SK-N-SH treated with all-trans-retinoic acid at 6 μM for 48 hours (cell line): ENCODE data around the gene UROC1.
A peak's percentile ranks its signal among the peaks of the same experiment; 100 is the strongest.

Experiments
- ATAC-seq: fragments of 200-7000 bp; cut with Tn5 transposase; 3 replicates; pipeline ENCODE4 v1.9.1; 2020; ENCODE audit warnings: mild to moderate bottlenecking, moderate library complexity
- ARNTL ChIP-seq: fragments of 450-650 bp; formaldehyde crosslinking; IDR thresholded peaks from 2 replicates; pipeline ENCODE4 v1.5.0; 2020; ENCODE audit warnings: low read depth, mild to moderate bottlenecking, moderate library complexity, borderline replicate concordance
- BACH2 ChIP-seq: fragments of 250-450 bp; sonication (Bioruptor Pico); IDR thresholded peaks from 2 replicates; pipeline ENCODE4 v1.9.0; 2021; ENCODE audit warnings: mild to moderate bottlenecking, borderline replicate concordance
- CSDC2 ChIP-seq: fragments of 250-450 bp; sonication (Bioruptor Pico); IDR thresholded peaks from 2 replicates; pipeline ENCODE4 v1.5.0; 2020; ENCODE audit warnings: mild to moderate bottlenecking, moderate library complexity
- ESRRG ChIP-seq: fragments of 250-450 bp; sonication (Bioruptor Pico); IDR thresholded peaks from 2 replicates; pipeline ENCODE4 v1.6.1; 2021; ENCODE audit warnings: mild to moderate bottlenecking
- GLIS3 ChIP-seq: fragments of 250-450 bp; sonication (Bioruptor Pico); IDR thresholded peaks from 2 replicates; pipeline ENCODE4 v1.5.0; 2020; ENCODE audit warnings: mild to moderate bottlenecking, moderate library complexity
- ISL1 ChIP-seq: fragments of 250-450 bp; sonication (Bioruptor Pico); IDR thresholded peaks from 2 replicates; pipeline ENCODE4 v2.1.2; 2022; ENCODE audit warnings: mild to moderate bottlenecking, moderate library complexity
- OSR1 ChIP-seq: fragments of 250-450 bp; sonication (Bioruptor Pico); IDR thresholded peaks from 2 replicates; pipeline ENCODE4 v1.8.0; 2022; ENCODE audit warnings: moderate library complexity, mild to moderate bottlenecking, inconsistent platforms
- PPARA ChIP-seq: fragments of 250-450 bp; sonication (Bioruptor Pico); IDR thresholded peaks from 2 replicates; pipeline ENCODE4 v1.5.0; 2020; ENCODE audit warnings: mild to moderate bottlenecking, borderline replicate concordance
- RARB ChIP-seq: fragments of 250-450 bp; sonication (Bioruptor Pico); IDR thresholded peaks from 2 replicates; pipeline ENCODE4 v1.8.0; 2021; ENCODE audit warnings: mild to moderate bottlenecking, moderate library complexity
- TCF4 ChIP-seq: fragments of 250-450 bp; sonication (Bioruptor Pico); IDR thresholded peaks from 2 replicates; pipeline ENCODE4 v1.8.0; 2021; ENCODE audit warnings: mild to moderate bottlenecking, moderate library complexity, borderline replicate concordance
- TOX ChIP-seq: fragments of 250-450 bp; sonication (Bioruptor Pico); IDR thresholded peaks from 2 replicates; pipeline ENCODE4 v1.8.0; 2021; ENCODE audit warnings: mild to moderate bottlenecking, moderate library complexity, borderline replicate concordance
- ZC3H10 ChIP-seq: fragments of 250-450 bp; sonication (Bioruptor Pico); IDR thresholded peaks from 2 replicates; pipeline ENCODE4 v1.5.1; 2021; ENCODE audit warnings: mild to moderate bottlenecking, moderate library complexity
- ZFP3 ChIP-seq: fragments of 250-450 bp; sonication (Bioruptor Pico); IDR thresholded peaks from 2 replicates; pipeline ENCODE4 v1.5.0; 2020; ENCODE audit warnings: mild to moderate bottlenecking, moderate library complexity
- ZFP30 ChIP-seq: fragments of 450-650 bp; formaldehyde crosslinking; IDR thresholded peaks from 2 replicates; pipeline ENCODE4 v1.5.0; 2022; ENCODE audit warnings: mild to moderate bottlenecking, moderate library complexity
- ZNF565 ChIP-seq: fragments of 450-650 bp; formaldehyde crosslinking; conservative IDR thresholded peaks from 2 replicates; pipeline ENCODE4 v1.5.0; 2020; ENCODE audit warnings: low read depth, mild to moderate bottlenecking, moderate library complexity
- ZNF70 ChIP-seq: fragments of 450-650 bp; formaldehyde crosslinking; IDR thresholded peaks from 2 replicates; pipeline ENCODE4 v1.5.0; 2020; ENCODE audit warnings: mild to moderate bottlenecking, moderate library complexity
- ZNF8 ChIP-seq: fragments of 450-650 bp; formaldehyde crosslinking; IDR thresholded peaks from 2 replicates; pipeline ENCODE4 v1.5.0; 2020; ENCODE audit warnings: mild to moderate bottlenecking, moderate library complexity
- TF ChIP-seq, protein P1 (sequence below): fragments of 250-450 bp; sonication (Bioruptor Pico); IDR thresholded peaks from 2 replicates; pipeline ENCODE4 v1.5.0; 2020; ENCODE audit warnings: mild to moderate bottlenecking, moderate library complexity
- TF ChIP-seq, protein P2 (sequence below): fragments of 250-450 bp; sonication (Bioruptor Pico); IDR thresholded peaks from 2 replicates; pipeline ENCODE4 v1.5.1; 2020; ENCODE audit warnings: low read depth, mild to moderate bottlenecking, moderate library complexity
- TF ChIP-seq, protein P3 (sequence below): fragments of 250-450 bp; sonication (Bioruptor Pico); IDR thresholded peaks from 2 replicates; pipeline ENCODE4 v1.5.1; 2021; ENCODE audit warnings: mild to moderate bottlenecking, moderate library complexity
- TF ChIP-seq, protein P4 (sequence below): fragments of 250-450 bp; sonication (Bioruptor Pico); IDR thresholded peaks from 2 replicates; pipeline ENCODE4 v1.8.0; 2021; ENCODE audit warnings: low read depth, mild to moderate bottlenecking, moderate library complexity, borderline replicate concordance

UROC1 gene

DNA sequence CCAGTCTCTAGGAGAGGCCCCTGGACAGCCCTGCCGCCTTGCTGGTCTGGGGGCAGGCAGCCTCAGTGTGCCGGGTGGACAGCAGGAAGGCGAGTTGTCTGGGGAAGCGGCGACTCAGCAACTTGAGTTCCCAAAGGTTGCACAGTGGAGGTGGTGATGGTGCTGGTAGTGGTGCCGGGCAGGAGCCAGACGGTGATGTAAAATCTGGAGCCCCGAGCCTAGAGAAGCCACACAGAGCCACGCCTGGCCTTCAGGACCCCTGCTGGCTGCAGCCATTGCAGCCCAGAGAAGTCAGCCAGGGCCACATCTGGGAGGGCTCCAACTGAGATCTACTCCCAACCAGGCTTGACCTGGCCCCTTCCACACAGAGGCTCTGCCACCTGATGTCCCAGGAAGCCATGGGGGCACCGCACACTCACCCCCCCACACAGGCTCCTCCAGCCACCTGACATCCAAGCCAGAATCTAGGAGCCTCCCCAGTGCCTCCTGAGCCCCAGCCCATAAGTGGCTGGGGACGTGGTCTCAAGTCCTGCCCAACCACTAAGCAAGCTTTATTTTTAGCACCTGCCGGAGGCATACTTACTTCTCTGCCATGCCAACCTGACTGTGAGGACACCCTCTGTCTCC lies 32.4 kb upstream of the UROC1 start:
- ATAC-seq = no peak

DNA sequence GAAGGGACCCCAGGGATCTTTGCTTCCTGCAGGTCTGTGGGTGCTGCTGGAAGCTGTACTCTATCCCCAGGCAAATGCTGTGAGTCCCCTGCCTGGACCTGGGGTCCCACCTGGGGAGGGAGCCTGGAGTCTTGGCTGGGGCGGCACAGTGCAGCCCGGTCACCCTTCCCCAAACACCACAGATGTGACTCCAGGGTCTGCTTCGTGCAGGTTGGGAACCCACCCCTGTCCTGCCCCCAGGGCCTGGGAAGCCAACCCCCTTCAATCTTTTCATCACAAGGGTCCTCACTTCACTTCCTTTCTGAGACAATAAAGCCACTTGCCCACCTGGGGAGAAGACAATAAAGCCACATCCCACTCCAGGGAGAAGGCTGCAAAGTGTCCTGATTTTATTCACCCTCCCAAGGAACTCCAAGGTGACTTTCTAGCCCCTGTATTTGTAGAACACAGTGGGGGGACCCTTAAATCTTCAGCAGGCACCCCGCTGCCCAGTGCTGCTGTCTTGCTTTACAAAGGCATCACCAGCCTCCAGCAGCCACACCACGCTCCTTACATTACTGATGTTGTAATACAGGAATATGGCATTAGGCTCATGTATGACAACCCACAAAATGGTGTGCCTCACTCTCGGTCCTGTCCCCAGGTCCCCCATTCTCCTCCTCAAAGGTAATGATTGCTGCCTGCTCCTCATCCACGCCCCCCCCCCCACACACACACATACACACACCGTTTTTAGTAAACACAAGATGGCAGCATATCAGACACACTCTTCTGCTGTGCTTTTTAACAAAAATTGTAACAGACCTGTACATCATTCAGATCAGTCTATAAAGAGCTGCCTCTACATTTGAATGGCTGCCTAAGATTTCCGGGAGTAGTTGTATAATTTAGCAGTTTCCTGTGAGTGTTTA lies 31.2 kb upstream of the UROC1 start:
- TF ChIP-seq BACH2 (no peak), ZFP3 (CRISPR knock-in tag) (no peak), ZNF565 (CRISPR knock-in tag) (no peak), ZC3H10 (CRISPR knock-in tag) (no peak), OSR1 (CRISPR knock-in tag) (no peak), TCF4 (CRISPR knock-in tag) (no peak), GLIS3 (CRISPR knock-in tag) (no peak), TOX (CRISPR knock-in tag) (no peak), ZNF70 (CRISPR knock-in tag) (no peak), ISL1 (CRISPR knock-in tag) (no peak)
- TF ChIP-seq, protein P1, sequence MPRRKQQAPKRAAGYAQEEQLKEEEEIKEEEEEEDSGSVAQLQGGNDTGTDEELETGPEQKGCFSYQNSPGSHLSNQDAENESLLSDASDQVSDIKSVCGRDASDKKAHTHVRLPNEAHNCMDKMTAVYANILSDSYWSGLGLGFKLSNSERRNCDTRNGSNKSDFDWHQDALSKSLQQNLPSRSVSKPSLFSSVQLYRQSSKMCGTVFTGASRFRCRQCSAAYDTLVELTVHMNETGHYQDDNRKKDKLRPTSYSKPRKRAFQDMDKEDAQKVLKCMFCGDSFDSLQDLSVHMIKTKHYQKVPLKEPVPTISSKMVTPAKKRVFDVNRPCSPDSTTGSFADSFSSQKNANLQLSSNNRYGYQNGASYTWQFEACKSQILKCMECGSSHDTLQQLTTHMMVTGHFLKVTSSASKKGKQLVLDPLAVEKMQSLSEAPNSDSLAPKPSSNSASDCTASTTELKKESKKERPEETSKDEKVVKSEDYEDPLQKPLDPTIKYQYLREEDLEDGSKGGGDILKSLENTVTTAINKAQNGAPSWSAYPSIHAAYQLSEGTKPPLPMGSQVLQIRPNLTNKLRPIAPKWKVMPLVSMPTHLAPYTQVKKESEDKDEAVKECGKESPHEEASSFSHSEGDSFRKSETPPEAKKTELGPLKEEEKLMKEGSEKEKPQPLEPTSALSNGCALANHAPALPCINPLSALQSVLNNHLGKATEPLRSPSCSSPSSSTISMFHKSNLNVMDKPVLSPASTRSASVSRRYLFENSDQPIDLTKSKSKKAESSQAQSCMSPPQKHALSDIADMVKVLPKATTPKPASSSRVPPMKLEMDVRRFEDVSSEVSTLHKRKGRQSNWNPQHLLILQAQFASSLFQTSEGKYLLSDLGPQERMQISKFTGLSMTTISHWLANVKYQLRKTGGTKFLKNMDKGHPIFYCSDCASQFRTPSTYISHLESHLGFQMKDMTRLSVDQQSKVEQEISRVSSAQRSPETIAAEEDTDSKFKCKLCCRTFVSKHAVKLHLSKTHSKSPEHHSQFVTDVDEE = no peak
- peak; percentile 53 for ATAC-seq

More for the DNA sequence above, 32.4 kb upstream of the UROC1 start:
- TF ChIP-seq ARNTL (CRISPR knock-in tag) (no peak), CSDC2 (CRISPR knock-in tag) (no peak), TOX (CRISPR knock-in tag) (no peak), ZNF565 (CRISPR knock-in tag) (no peak), ESRRG (CRISPR knock-in tag) (no peak), TCF4 (CRISPR knock-in tag) (no peak), ZFP30 (no peak)
- TF ChIP-seq, protein P2, sequence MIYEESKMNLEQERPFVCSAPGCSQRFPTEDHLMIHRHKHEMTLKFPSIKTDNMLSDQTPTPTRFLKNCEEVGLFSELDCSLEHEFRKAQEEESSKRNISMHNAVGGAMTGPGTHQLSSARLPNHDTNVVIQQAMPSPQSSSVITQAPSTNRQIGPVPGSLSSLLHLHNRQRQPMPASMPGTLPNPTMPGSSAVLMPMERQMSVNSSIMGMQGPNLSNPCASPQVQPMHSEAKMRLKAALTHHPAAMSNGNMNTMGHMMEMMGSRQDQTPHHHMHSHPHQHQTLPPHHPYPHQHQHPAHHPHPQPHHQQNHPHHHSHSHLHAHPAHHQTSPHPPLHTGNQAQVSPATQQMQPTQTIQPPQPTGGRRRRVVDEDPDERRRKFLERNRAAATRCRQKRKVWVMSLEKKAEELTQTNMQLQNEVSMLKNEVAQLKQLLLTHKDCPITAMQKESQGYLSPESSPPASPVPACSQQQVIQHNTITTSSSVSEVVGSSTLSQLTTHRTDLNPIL = no peak

DNA sequence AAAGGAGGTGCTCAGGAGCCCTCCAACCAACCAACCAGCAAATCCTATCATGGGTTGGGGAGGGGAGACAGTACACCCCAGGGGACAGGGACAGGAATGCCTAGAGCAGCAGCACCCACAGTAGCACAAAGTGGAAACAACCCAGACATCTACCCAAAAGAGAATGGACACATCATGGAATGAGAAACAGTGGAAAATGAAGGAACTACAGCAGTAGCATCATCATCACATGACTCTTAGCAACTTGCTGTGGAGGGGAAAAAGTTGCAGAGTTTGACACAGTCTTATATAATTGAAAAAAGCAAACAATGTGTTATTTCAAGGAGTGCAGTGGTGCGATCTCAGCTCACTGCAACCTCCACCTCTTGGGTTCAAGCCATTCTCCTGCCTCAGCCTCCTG lies 30.1 kb upstream of the UROC1 start:
- no peak for TF ChIP-seq RARB (CRISPR knock-in tag)
- no peak for ATAC-seq

DNA sequence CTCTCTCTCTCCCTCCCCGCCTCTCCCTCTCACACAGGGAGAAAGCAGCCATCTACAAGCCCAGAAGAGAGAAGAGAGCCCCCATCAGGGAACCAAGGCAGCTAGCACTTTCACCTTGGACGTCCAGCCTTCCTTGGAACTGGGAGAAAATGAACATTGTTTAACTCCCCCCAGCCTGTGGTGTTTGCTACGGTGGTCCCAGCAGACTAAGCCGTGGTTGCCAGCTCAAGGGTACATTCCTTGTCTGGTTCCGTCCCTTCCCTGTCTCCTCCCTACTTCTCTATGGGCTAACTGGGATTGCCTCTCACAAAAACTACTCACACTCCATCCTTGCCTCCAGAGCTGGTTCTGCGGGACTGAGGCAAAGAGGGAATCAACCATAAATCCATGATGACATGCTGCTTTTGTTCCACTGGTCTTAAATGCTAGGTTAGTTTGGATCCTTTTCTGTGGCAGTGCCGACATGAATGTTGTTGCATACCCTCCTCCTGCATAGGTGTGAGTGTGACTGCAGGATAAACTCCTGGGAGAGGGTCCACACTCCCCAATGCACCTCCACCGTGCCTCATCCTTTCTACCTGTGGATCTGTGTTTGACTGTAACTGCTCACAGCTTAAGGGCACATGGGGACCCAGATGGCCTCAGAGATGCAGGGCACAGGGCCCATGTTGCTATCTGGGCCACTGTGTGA lies 29.1 kb upstream of the UROC1 start:
- ATAC-seq = no peak
- no peak for TF ChIP-seq RARB (CRISPR knock-in tag)
- TF ChIP-seq ZC3H10 (CRISPR knock-in tag) = no peak
- TF ChIP-seq BACH2 = no peak
- no peak for TF ChIP-seq ZFP30
- no peak for TF ChIP-seq ZNF70 (CRISPR knock-in tag)
- TF ChIP-seq PPARA (CRISPR knock-in tag) = no peak
- TF ChIP-seq ZFP3 (CRISPR knock-in tag) = no peak
- TF ChIP-seq OSR1 (CRISPR knock-in tag) = no peak
- TF ChIP-seq, protein P2 = no peak
- TF ChIP-seq, protein P1 = no peak
- TF ChIP-seq, protein P3, sequence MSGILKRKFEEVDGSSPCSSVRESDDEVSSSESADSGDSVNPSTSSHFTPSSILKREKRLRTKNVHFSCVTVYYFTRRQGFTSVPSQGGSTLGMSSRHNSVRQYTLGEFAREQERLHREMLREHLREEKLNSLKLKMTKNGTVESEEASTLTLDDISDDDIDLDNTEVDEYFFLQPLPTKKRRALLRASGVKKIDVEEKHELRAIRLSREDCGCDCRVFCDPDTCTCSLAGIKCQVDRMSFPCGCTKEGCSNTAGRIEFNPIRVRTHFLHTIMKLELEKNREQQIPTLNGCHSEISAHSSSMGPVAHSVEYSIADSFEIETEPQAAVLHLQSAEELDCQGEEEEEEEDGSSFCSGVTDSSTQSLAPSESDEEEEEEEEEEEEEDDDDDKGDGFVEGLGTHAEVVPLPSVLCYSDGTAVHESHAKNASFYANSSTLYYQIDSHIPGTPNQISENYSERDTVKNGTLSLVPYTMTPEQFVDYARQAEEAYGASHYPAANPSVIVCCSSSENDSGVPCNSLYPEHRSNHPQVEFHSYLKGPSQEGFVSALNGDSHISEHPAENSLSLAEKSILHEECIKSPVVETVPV (CRISPR knock-in tag) = no peak
- TF ChIP-seq CSDC2 (CRISPR knock-in tag) = no peak
- TF ChIP-seq TOX (CRISPR knock-in tag) = no peak
- TF ChIP-seq ZNF8 (CRISPR knock-in tag) = no peak
- TF ChIP-seq ZNF565 (CRISPR knock-in tag) = no peak
- TF ChIP-seq TCF4 (CRISPR knock-in tag) = no peak
- no peak for TF ChIP-seq ISL1 (CRISPR knock-in tag)
- TF ChIP-seq, protein P4, sequence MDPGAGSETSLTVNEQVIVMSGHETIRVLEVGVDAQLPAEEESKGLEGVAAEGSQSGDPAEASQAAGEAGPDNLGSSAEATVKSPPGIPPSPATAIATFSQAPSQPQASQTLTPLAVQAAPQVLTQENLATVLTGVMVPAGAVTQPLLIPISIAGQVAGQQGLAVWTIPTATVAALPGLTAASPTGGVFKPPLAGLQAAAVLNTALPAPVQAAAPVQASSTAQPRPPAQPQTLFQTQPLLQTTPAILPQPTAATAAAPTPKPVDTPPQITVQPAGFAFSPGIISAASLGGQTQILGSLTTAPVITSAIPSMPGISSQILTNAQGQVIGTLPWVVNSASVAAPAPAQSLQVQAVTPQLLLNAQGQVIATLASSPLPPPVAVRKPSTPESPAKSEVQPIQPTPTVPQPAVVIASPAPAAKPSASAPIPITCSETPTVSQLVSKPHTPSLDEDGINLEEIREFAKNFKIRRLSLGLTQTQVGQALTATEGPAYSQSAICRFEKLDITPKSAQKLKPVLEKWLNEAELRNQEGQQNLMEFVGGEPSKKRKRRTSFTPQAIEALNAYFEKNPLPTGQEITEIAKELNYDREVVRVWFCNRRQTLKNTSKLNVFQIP = no peak
